Rectal smooth muscle tissue (tissue), 1 donor: ENCODE data around the gene OSBPL2.

ENCODE experiments used
- H3K27ac ChIP-seq: one replicate; pipeline ENCODE4 v1.7.0; 2013; ENCODE audit warnings: low read depth, low read length, inconsistent platforms
- H3K27me3 ChIP-seq: one replicate; pipeline ENCODE4 v1.7.0; 2013; ENCODE audit warnings: low read length; ENCODE audit not compliant: control insufficient read depth, insufficient read depth
- H3K36me3 ChIP-seq: one replicate; pipeline ENCODE4 v1.7.0; 2013; ENCODE audit warnings: low read length; ENCODE audit not compliant: control insufficient read depth, insufficient read depth
- H3K4me1 ChIP-seq: one replicate; pipeline ENCODE4 v1.7.0; 2013; ENCODE audit warnings: low read length; ENCODE audit not compliant: control insufficient read depth, insufficient read depth
- H3K4me3 ChIP-seq: one replicate; pipeline ENCODE4 v1.7.0; 2013; ENCODE audit warnings: low read length
- H3K9ac ChIP-seq: one replicate; pipeline ENCODE4 v1.7.0; 2013; ENCODE audit warnings: low read length

OSBPL2 gene

GRCh38 chr20:62330576-62331317 lies 92.4 kb downstream of the OSBPL2 start:
- H3K4me3 ChIP-seq: no peak overlapping the region
- H3K36me3 ChIP-seq: peaks cover 28% of the 10 kb centered on the region
- H3K4me1 ChIP-seq: no peaks in the 10 kb centered on the region
- H3K9ac ChIP-seq: no peak overlapping the region
- H3K27ac ChIP-seq: no peak overlapping the region
- H3K27me3 ChIP-seq: no peaks in the 10 kb centered on the region

- H3K27ac ChIP-seq: no peak overlapping the region
- H3K27me3 ChIP-seq: no peaks in the 10 kb centered on the region
- no peak overlapping the region for H3K9ac ChIP-seq
- peaks cover 29% of the 10 kb centered on the region for H3K36me3 ChIP-seq
- H3K4me1 ChIP-seq: no peaks in the 10 kb centered on the region
- H3K4me3 ChIP-seq: no peak overlapping the region
Observed at GRCh38 chr20:62331347-62331746, 93.0 kb downstream of the OSBPL2 start.

GRCh38 chr20:62332421-62332820 lies 94.1 kb downstream of the OSBPL2 start:
- Histone ChIP-seq H3K4me1 (no peaks in the 10 kb centered on the region), H3K27ac (no peak overlapping the region), H3K9ac (no peak overlapping the region), H3K27me3 (no peaks in the 10 kb centered on the region), H3K36me3 (peaks cover 32% of the 10 kb centered on the region), H3K4me3 (no peak overlapping the region)

DNA sequence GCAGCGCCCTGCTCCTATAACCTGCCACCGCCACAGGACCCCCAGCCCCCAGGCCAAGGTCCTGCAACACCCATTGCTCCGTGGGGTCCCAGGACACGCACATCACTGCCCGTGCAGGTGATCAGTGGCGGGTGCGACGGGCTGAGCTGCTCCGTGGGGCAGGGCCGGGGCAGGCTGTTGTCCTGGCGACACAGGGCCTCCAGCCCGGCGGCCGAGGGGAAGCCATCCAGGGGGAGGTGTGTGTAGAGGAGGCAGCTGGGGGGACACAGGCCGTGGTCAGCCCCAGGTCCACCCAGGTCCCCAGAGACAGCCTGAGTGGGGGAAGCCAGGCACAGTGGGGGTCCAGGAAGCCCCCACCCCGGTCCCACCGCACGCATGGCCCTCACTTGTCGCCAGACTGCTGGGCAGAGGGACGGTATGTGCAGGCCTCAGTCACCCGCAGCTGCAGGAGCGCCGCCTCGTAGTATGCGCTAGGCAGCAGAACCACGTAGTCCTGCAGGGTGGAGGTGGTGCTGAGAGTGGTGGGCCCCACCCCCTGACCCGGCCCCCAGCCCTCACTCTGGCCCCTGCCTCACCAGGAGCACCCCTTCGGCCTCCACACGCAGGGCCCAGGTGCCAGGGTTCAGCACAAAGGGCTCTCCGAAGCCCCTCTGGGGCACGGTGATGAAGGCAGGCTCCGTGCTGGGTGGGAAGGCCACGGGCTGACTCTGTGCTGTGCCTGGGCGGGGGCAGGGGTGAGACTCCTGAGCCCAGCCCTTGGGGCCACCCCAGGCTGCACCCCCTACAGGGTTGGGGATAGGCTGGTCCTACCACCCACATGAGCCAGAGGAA lies 94.9 kb downstream of the OSBPL2 start:
- Histone ChIP-seq H3K4me3 (no peak overlapping the region), H3K4me1 (no peaks in the 10 kb centered on the region), H3K9ac (no peak overlapping the region), H3K27me3 (no peaks in the 10 kb centered on the region), H3K36me3 (peaks cover 40% of the 10 kb centered on the region), H3K27ac (no peak overlapping the region)

GRCh38 chr20:62333820-62334595 lies 95.7 kb downstream of the OSBPL2 start:
- no peaks in the 10 kb centered on the region for H3K4me1 ChIP-seq
- no peak overlapping the region for H3K27ac ChIP-seq
- no peak overlapping the region for H3K4me3 ChIP-seq
- no peak overlapping the region for H3K9ac ChIP-seq
- no peaks in the 10 kb centered on the region for H3K27me3 ChIP-seq
- peaks cover 37% of the 10 kb centered on the region for H3K36me3 ChIP-seq

DNA sequence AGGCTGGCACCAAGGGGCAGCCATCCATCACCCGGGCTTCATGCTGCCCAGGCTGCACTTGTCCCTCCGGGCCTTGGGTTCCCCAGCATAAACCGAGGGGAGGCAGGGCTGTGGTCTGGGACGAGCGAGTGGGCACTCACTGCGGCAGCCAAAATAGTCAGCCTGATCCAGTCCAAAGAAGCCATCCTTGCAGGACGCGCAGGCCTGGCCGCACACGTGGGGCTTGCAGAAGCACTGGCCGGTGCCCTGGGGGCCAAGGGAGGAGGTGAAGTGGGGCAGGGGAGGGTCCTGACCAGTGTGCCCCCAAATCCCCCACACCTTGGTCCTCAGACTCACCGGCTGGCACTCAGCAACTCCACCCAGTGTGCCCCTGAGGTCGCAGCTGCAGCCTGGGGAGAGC lies 96.6 kb downstream of the OSBPL2 start:
- Histone ChIP-seq H3K4me1 (no peaks in the 10 kb centered on the region), H3K9ac (no peak overlapping the region), H3K27ac (no peak overlapping the region), H3K36me3 (peaks cover 33% of the 10 kb centered on the region), H3K4me3 (no peak overlapping the region), H3K27me3 (no peaks in the 10 kb centered on the region)

- H3K27me3 ChIP-seq: no peaks in the 10 kb centered on the region
- H3K4me1 ChIP-seq: no peaks in the 10 kb centered on the region
- peaks cover 32% of the 10 kb centered on the region for H3K36me3 ChIP-seq
- no peak overlapping the region for H3K4me3 ChIP-seq
- no peak overlapping the region for H3K27ac ChIP-seq
- no peak overlapping the region for H3K9ac ChIP-seq
Observed at GRCh38 chr20:62335532-62335931, 97.2 kb downstream of the OSBPL2 start.

GRCh38 chr20:62336329-62336728 lies 98.0 kb downstream of the OSBPL2 start:
- Histone ChIP-seq H3K36me3 (peaks cover 33% of the 10 kb centered on the region), H3K4me1 (no peaks in the 10 kb centered on the region), H3K9ac (no peak overlapping the region), H3K27me3 (no peaks in the 10 kb centered on the region), H3K27ac (no peak overlapping the region), H3K4me3 (no peak overlapping the region)

GRCh38 chr20:62336775-62337557 lies 98.6 kb downstream of the OSBPL2 start:
- Histone ChIP-seq H3K9ac (no peak overlapping the region), H3K27me3 (no peaks in the 10 kb centered on the region), H3K4me1 (no peaks in the 10 kb centered on the region), H3K27ac (no peak overlapping the region), H3K4me3 (no peak overlapping the region), H3K36me3 (peaks cover 32% of the 10 kb centered on the region)

DNA sequence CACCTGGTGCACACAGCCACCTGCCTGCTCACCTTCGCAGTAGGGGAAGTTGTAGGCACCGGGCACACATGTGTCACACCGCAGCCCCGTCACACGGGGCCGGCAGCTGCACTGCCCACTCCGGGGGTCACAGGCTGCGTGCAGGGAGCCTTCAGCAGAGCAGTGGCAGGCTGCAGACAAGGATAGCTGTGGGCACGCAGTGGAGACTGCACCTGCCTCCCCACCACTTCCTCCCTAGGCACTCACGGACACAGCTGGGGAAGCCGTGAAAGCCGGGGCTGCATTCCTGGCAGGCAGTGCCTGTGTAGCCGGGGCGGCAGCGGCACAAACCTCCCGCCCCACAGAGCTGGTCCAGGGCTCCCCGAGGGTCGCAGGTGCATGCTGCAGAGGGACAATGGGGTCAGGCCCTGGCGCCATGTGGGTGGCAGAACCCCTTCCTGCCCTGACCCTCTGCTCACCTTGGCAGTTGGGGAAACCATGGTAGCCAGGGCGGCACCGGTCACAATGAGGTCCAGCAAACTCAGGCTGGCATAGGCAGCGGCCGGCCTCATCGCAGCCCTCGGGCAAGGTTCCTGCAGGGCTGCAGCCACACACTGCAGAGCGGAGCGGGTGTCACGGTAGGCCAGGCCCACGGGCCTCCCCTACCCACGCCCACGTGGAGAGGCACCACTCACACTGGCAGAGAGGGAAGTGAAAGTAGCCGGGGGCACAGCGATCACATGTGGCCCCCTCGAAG lies 99.4 kb downstream of the OSBPL2 start:
- Histone ChIP-seq H3K36me3 (peaks cover 32% of the 10 kb centered on the region), H3K27me3 (no peaks in the 10 kb centered on the region), H3K4me1 (no peaks in the 10 kb centered on the region), H3K9ac (no peak overlapping the region), H3K27ac (no peak overlapping the region), H3K4me3 (no peak overlapping the region)

DNA sequence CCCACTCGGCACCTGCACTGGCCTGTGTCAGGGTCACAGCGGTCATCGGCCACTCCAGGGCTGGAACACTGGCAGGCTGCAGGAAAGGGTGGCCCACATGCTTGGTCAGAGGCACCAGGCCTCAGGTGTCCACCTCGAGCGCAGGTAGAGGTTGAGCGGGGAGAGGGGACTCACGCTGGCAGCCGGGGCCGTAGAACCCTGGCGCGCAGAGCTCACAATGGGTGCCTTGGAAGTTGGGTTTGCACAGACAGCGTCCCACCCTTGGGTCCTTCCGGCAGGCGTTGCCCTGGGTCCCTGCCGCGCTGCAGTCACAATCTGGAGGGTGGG lies 99.9 kb downstream of the OSBPL2 start:
- H3K27me3 ChIP-seq: no peaks in the 10 kb centered on the region
- no peak overlapping the region for H3K9ac ChIP-seq
- no peaks in the 10 kb centered on the region for H3K4me1 ChIP-seq
- H3K27ac ChIP-seq: no peak overlapping the region
- no peak overlapping the region for H3K4me3 ChIP-seq
- peaks cover 32% of the 10 kb centered on the region for H3K36me3 ChIP-seq
